ENCODE data around the gene SIRT5. TPM values are rescaled to one million over a fixed set of nuclear protein-coding genes. Genes with fewer than 3 reads are reported as not detected.

SIRT5 gene
- total and polyA plus RNA-seq, 12 donors, result 10.8 to 60.1 (median 46.2) TPM

DNA sequence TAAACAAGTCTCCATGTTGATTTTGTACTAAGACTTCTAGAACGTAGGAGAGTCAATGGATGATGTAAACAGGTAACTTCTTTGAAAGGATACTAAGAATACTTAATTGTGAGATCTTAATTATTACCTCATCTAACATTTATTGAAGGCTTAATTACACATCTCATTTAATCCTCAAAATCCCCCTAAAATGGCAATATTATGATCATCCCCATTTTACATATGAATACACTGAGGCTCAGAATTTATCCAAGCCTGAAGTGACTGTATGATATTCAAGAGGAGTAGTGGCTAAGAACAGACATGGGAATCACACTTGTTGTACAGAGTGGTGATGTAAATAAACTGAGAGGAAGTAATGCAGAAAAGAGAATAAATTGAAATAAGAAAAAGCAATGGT lies 63.6 kb downstream of the SIRT5 start:
- WGBS, 2 donors, result 91 to 97% methylated on average over 1 of the region's 1 CpG
- DNase-seq, result no peak
- Histone ChIP-seq H3K4me1 (peaks cover 0 to 26% (median 7%) of the 10 kb centered on the region in 9 donors), H3K4me3 (no peak overlapping the region), H3K9me3 (no peaks in the 10 kb centered on the region), H3K27ac (no peak overlapping the region), H3K36me3 (peaks cover 0 to 81% (median 37%) of the 10 kb centered on the region in 9 donors), H3K27me3 (no peaks in the 10 kb centered on the region)
- no peak for ATAC-seq
- intact Hi-C loops (cut with DNase I), result loop anchor here in 1 of 10 donors (5.0 kb wide), 1 partner anchor 69 kb away; no protein-coding TSS in a partner anchor
- TF ChIP-seq, protein P1, sequence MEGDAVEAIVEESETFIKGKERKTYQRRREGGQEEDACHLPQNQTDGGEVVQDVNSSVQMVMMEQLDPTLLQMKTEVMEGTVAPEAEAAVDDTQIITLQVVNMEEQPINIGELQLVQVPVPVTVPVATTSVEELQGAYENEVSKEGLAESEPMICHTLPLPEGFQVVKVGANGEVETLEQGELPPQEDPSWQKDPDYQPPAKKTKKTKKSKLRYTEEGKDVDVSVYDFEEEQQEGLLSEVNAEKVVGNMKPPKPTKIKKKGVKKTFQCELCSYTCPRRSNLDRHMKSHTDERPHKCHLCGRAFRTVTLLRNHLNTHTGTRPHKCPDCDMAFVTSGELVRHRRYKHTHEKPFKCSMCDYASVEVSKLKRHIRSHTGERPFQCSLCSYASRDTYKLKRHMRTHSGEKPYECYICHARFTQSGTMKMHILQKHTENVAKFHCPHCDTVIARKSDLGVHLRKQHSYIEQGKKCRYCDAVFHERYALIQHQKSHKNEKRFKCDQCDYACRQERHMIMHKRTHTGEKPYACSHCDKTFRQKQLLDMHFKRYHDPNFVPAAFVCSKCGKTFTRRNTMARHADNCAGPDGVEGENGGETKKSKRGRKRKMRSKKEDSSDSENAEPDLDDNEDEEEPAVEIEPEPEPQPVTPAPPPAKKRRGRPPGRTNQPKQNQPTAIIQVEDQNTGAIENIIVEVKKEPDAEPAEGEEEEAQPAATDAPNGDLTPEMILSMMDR (IDR thresholded peaks at IDR 0.05), result no peak

DNA sequence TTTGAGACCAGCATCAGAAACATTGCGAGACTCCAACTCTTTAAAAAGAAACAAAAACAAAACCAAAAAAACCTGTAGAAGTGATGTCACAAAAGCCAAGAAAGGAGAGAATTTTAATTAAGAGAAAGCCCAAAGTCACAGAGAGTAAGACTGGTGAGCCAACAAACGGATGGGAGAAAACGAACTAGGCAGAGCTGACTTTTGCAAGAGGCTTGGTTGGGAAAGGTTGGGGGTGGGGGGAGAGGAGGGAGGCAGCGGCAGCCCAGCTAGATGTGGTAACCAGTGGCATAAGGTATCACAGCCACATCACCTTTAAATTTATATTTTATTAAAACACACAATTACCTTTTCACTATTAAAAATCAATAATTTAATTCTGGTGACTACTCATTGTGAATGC lies 64.2 kb downstream of the SIRT5 start:
- H3K27ac ChIP-seq, result no peak overlapping the region
- H3K27me3 ChIP-seq, result no peaks in the 10 kb centered on the region
- H3K4me1 ChIP-seq, result peaks cover 0 to 26% (median 7%) of the 10 kb centered on the region in 9 donors
- DNase-seq (no peak), ATAC-seq (no peak)
- no peak overlapping the region for H3K4me3 ChIP-seq
- H3K9me3 ChIP-seq, result no peaks in the 10 kb centered on the region
- H3K36me3 ChIP-seq, result peaks cover 0 to 82% (median 37%) of the 10 kb centered on the region in 9 donors
- TF ChIP-seq, protein P1 (IDR thresholded peaks at IDR 0.05), result no peak
- 83 to 91% methylated on average over 4 of the region's 4 CpGs for WGBS, 2 donors
- intact Hi-C loops (cut with DNase I), result loop anchor here in 1 of 10 donors (5.0 kb wide), 1 partner anchor 69 kb away; no protein-coding TSS in a partner anchor

DNA sequence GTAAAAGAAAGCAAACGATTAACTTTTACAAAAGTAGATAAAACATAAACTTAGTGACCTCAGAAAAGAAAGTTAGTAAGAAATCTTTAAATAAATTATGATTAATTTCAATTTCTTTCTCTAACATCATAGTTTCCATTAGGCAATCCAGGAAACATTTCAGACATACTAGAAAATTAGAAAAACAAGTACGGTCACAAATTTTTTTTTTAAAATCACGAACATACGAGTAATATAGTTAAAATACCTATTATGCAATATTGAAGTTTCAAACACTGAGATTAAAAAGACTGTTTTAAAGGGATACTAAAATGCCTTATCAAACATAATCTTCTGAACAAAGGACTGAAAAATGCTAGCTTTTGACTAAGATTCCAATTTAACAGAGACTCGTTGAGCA lies 66.9 kb downstream of the SIRT5 start:
- H3K9me3 ChIP-seq, result no peaks in the 10 kb centered on the region
- H3K27ac ChIP-seq, result no peak overlapping the region
- H3K27me3 ChIP-seq, result no peaks in the 10 kb centered on the region
- ATAC-seq, result no peak
- H3K36me3 ChIP-seq, result peaks cover 0 to 92% (median 29%) of the 10 kb centered on the region in 9 donors
- no peak overlapping the region for H3K4me3 ChIP-seq
- TF ChIP-seq, protein P1 (IDR thresholded peaks at IDR 0.05), result no peak
- 78 to 83% methylated on average over 5 of the region's 5 CpGs for WGBS, 2 donors
- DNase-seq, result no peak
- intact Hi-C loops (cut with DNase I), result no loop called here
- H3K4me1 ChIP-seq, result peaks cover 0 to 13% (median 3%) of the 10 kb centered on the region in 9 donors

DNA sequence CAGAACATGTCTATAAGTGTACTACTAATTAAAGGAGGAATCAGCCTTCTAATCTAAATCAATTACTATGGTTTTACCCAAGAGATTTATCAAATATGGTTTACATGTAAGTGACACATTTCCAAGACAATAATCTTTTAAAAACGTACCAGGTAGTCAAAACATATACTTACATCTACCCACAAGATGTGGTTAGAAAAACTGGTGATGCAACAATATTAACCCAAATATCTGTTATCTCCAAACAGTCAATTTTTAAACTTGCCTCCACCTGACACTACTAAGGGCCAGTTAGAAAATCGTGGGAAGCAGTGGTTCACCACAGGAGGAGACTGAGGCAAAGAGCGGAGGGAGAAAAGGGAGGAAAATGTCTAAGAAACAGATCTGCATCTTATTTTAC lies 68.7 kb downstream of the SIRT5 start:
- intact Hi-C loops (cut with DNase I), result no loop called here
- TF ChIP-seq, protein P1 (IDR thresholded peaks at IDR 0.05), result no peak
- H3K27me3 ChIP-seq, result no peaks in the 10 kb centered on the region
- ATAC-seq (no peak), DNase-seq (no peak)
- H3K27ac ChIP-seq, result no peak overlapping the region
- H3K36me3 ChIP-seq, result peaks cover 0 to 74% (median 17%) of the 10 kb centered on the region in 9 donors
- H3K9me3 ChIP-seq, result no peaks in the 10 kb centered on the region
- H3K4me3 ChIP-seq, result no peak overlapping the region
- WGBS, 2 donors, result 90 to 93% methylated on average over 3 of the region's 3 CpGs
- H3K4me1 ChIP-seq, result no peaks in the 10 kb centered on the region
